HepG2 (cell line): ENCODE data around the gene ATP7A. TPM values are rescaled to one million over a fixed set of nuclear protein-coding genes. Genes with fewer than 3 reads are reported as not detected.

Experiments
- BRF2 ChIP-seq: sonication (generic); formaldehyde crosslinking; IDR thresholded peaks from 2 replicates; pipeline ENCODE4 v1.8.1; 2022; ENCODE audit warnings: mild to moderate bottlenecking, missing genetic modification reagents
- DMTF1 ChIP-seq: sonication (generic); formaldehyde crosslinking; IDR thresholded peaks from 2 replicates; pipeline ENCODE4 v1.4.0; 2020; ENCODE audit warnings: mild to moderate bottlenecking, missing genetic modification reagents
- HMGA1 ChIP-seq: sonication (generic); formaldehyde crosslinking; conservative IDR thresholded peaks from 2 replicates; pipeline ENCODE4 v1.4.0; 2020; ENCODE audit warnings: missing genetic modification reagents
- HNRNPK ChIP-seq: fragments of 200-400 bp; formaldehyde crosslinking; IDR thresholded peaks from 2 replicates; pipeline ENCODE4 v1.6.1; 2018; ENCODE audit warnings: low read length, low read depth, moderate library complexity, mild to moderate bottlenecking; ENCODE audit not compliant: poor library complexity, severe bottlenecking
- KAT2B ChIP-seq: fragments of 150-350 bp; IDR thresholded peaks from 2 replicates; pipeline ENCODE4 v1.6.1; 2014; ENCODE audit warnings: low read depth, low read length, borderline replicate concordance
- MATR3 ChIP-seq: sonication (generic); formaldehyde crosslinking; IDR thresholded peaks from 2 replicates; pipeline ENCODE4 v1.4.0; 2020; ENCODE audit warnings: missing genetic modification reagents
- MIXL1 ChIP-seq: IDR thresholded peaks from 2 replicates; pipeline ENCODE4 v1.6.1; 2016
- MXD3 ChIP-seq: IDR thresholded peaks from 2 replicates; pipeline ENCODE4 v1.6.1; 2016; ENCODE audit warnings: mild to moderate bottlenecking, missing biosample characterization, missing genetic modification reagents
- REPIN1 ChIP-seq: sonication (generic); formaldehyde crosslinking; IDR thresholded peaks from 2 replicates; pipeline ENCODE4 v1.8.0; 2022; ENCODE audit warnings: missing genetic modification reagents, low read depth, mild to moderate bottlenecking, borderline replicate concordance
- RNF219 ChIP-seq: sonication (generic); formaldehyde crosslinking; IDR thresholded peaks from 2 replicates; pipeline ENCODE4 v1.5.0; 2020; ENCODE audit warnings: mild to moderate bottlenecking, missing genetic modification reagents
- ZBTB26 ChIP-seq: IDR thresholded peaks from 2 replicates; pipeline ENCODE4 v1.6.1; 2016; ENCODE audit warnings: missing compliant biosample characterization, missing genetic modification reagents, borderline replicate concordance
- ZNF563 ChIP-seq: sonication (generic); formaldehyde crosslinking; IDR thresholded peaks from 2 replicates; pipeline ENCODE4 v1.8.0; 2022; ENCODE audit warnings: mild to moderate bottlenecking, moderate library complexity, missing genetic modification reagents
- polyA plus RNA-seq, 8 experiments: library from polyadenylated mRNA; depleted of rRNA in 3 of 8; stranded (reverse) in 7 of 8; unstranded in 1 of 8; fragments of >200 nt; fragmentation: Illumina TruSeq in 4 of 8; extraction: Trizol in 4 of 8; gene quantifications; 2 replicates each; pipeline versions ENCODE4 v1.2.1 to v1.2.3, GENCODE V29; 2011 to 2016; ENCODE audit warnings: low read depth in 4 of 8, missing spikeins in 1 of 8, mixed read lengths in 1 of 8; ENCODE audit not compliant: insufficient read depth in 1 of 8
- total RNA-seq, 5 experiments: library from RNA; depleted of rRNA; stranded (reverse); fragments of >200 nt; fragmentation: Illumina TruSeq; extraction: Trizol; gene quantifications; 2 replicates each; pipeline ENCODE4 v1.2.3, GENCODE V29; 2016; ENCODE audit warnings: low read depth in 1 of 5

ATP7A gene
- total and polyA plus RNA-seq, 2 of the 13 experiments (the other 11 are each of a cell fraction or from before 2014, with no cell fraction given), result 1.7 to 4.7 TPM

GRCh38 chrX:77945910-77946545, 35.5 kb downstream of the ATP7A start (continued):
- TF ChIP-seq REPIN1 (CRISPR knock-in tag) (no peak), HNRNPK (no peak), HMGA1 (CRISPR knock-in tag) (no peak), DMTF1 (no peak), MATR3 (CRISPR knock-in tag) (no peak), MXD3 (CRISPR knock-in tag) (no peak), BRF2 (CRISPR knock-in tag) (no peak), ZNF563 (CRISPR knock-in tag) (no peak), KAT2B (no peak), MIXL1 (CRISPR knock-in tag) (no peak), ZBTB26 (no peak), RNF219 (CRISPR knock-in tag) (no peak)
- TF ChIP-seq, all 625 proteins: peak for 0
